GM23248 (cell line): ENCODE results near the gene ZCCHC24. TPM values are rescaled to one million over a fixed set of nuclear protein-coding genes. Genes with fewer than 3 reads are reported as not detected.

Experiments used
- DNase-seq: peaks from one replicate; pipeline ENCODE4 v3.0.0-alpha.2; 2015
- H2AFZ ChIP-seq: fragments of 200-600 bp; sonication (generic); 2 replicates; pipeline ENCODE4 v1.6.1; 2016; ENCODE audit warnings: antibody characterized with exemption
- H3F3A ChIP-seq: fragments of 200-600 bp; sonication (generic); 2 replicates; pipeline ENCODE4 v1.6.1; 2016; ENCODE audit warnings: mild to moderate bottlenecking, antibody characterized with exemption, mixed run types; ENCODE audit not compliant: insufficient read depth
- H3K27ac ChIP-seq: fragments of 200-600 bp; sonication (generic); 2 replicates; pipeline ENCODE4 v1.5.1; 2016; ENCODE audit warnings: mild to moderate bottlenecking
- H3K27me3 ChIP-seq: fragments of 200-600 bp; sonication (generic); replicated peaks from 2 replicates; pipeline ENCODE4 v1.6.1; 2016; ENCODE audit warnings: mild to moderate bottlenecking; ENCODE audit not compliant: insufficient read depth
- H3K36me3 ChIP-seq: fragments of 200-600 bp; sonication (generic); 2 replicates; pipeline ENCODE4 v1.6.1; 2016; ENCODE audit warnings: low read depth, mild to moderate bottlenecking
- H3K4me1 ChIP-seq: fragments of 200-600 bp; sonication (generic); 2 replicates; pipeline ENCODE4 v1.6.1; 2016; ENCODE audit warnings: mild to moderate bottlenecking; ENCODE audit not compliant: insufficient read depth
- H3K4me2 ChIP-seq: fragments of 200-600 bp; sonication (generic); one replicate; pipeline ENCODE4 v1.6.1; 2016; ENCODE audit warnings: mild to moderate bottlenecking; ENCODE audit not compliant: unreplicated experiment
- H3K4me3 ChIP-seq: fragments of 200-600 bp; sonication (generic); 2 replicates; pipeline ENCODE4 v1.5.1; 2016; ENCODE audit warnings: mild to moderate bottlenecking
- H3K79me2 ChIP-seq: fragments of 200-600 bp; sonication (generic); 2 replicates; pipeline ENCODE4 v1.6.1; 2016; ENCODE audit warnings: mild to moderate bottlenecking; ENCODE audit not compliant: insufficient read depth
- H3K9ac ChIP-seq: fragments of 200-600 bp; sonication (generic); 2 replicates; pipeline ENCODE4 v1.6.1; 2016; ENCODE audit warnings: mild to moderate bottlenecking
- H3K9me2 ChIP-seq: fragments of 200-600 bp; sonication (generic); 2 replicates; pipeline ENCODE4 v1.6.1; 2016; ENCODE audit warnings: mixed run types, mild to moderate bottlenecking, moderate library complexity; ENCODE audit not compliant: insufficient read depth
- H3K9me3 ChIP-seq: fragments of 200-600 bp; sonication (generic); one replicate; pipeline ENCODE4 v1.6.1; 2017; ENCODE audit warnings: low read depth
- H4K20me1 ChIP-seq: fragments of 200-600 bp; sonication (generic); 2 replicates; pipeline ENCODE4 v1.6.0; 2016; ENCODE audit not compliant: insufficient read depth
- EZH2 ChIP-seq: fragments of 200-600 bp; sonication (generic); IDR thresholded peaks from 2 replicates; pipeline ENCODE4 v1.6.1; 2018; ENCODE audit warnings: antibody characterized with exemption, mild to moderate bottlenecking; ENCODE audit not compliant: insufficient read depth, poor library complexity, severe bottlenecking
- EZH2phosphoT487 ChIP-seq: fragments of 200-600 bp; sonication (generic); IDR thresholded peaks from 2 replicates; pipeline ENCODE4 v1.6.1; 2018; ENCODE audit warnings: antibody characterized with exemption, moderate library complexity, mild to moderate bottlenecking, low read depth; ENCODE audit not compliant: insufficient read depth
- WGBS, 2 experiments: methylation state at CpG; one replicate each; pipeline ENCODE4 v1.1.6; 2015 to 2017; ENCODE audit warnings: low lambda C conversion rate in 2 of 2, low coverage in 1 of 2; ENCODE audit errors: missing lambda C conversion rate in 2 of 2; 5-methylcytosine and 5-hydroxymethylcytosine counted together
- in situ Hi-C: fragments of 300-500 bp; cut with MboI; formaldehyde crosslinking; loops from 2 replicates; pipeline ENCODE4 v1.15.0; 2020
- polyA plus RNA-seq: library from polyadenylated mRNA; unstranded; fragments of >200 nt; fragmentation: Nextera tagmentation; extraction: Ambion mirVana; gene quantifications from 2 replicates; pipeline ENCODE4 v1.2.1, GENCODE V29; 2016
- total RNA-seq: library from RNA; depleted of rRNA; stranded (reverse); fragments of >200 nt; shearing (Covaris generic); gene quantifications from 2 replicates; pipeline ENCODE4 v1.2.3, GENCODE V29; 2014

Gene ZCCHC24
- total and polyA plus RNA-seq, 2 experiments from 2014 or later: 29.3 to 30.3 TPM

DNA sequence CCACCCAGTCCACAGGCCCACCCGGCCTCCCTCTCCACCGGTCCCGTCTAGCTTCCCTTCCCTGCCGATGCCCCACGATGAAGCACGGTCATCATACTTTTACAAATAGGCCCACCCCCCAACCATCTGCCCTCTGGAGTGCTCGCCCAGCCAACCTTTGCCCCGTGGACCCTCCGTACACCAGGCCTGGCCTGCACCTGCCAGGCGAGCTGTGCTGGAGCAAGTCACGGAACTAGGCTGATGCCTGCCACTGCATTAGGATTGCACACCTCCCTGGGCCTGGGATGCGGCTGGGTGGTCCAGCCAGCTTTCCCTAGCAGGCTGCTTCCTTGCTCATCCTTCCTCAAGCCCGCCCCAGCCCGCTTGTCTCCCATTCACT is 53.4 kb downstream of the ZCCHC24 start:
- WGBS, 2 experiments: 77 to 82% methylated on average over 13 to 14 of the region's 14 CpGs
- no peaks in the 10 kb centered on the region for H3K27me3 ChIP-seq
- peaks cover 12% of the 10 kb centered on the region; the same call in 1 of the 2 replicates for H3K4me1 ChIP-seq
- no peak overlapping the region for H3K4me2 ChIP-seq
- TF ChIP-seq EZH2 (no peak), EZH2phosphoT487 (no peak)
- no peaks in the 10 kb centered on the region for H4K20me1 ChIP-seq
- no peaks in the 10 kb centered on the region for H3K9me3 ChIP-seq
- in situ Hi-C loops: no loop called here
- no peaks in the 10 kb centered on the region for H3F3A ChIP-seq
- no peak overlapping the region for H3K9ac ChIP-seq
- no peak for DNase-seq
- no peak overlapping the region for H3K4me3 ChIP-seq
- H2AFZ ChIP-seq: no peak overlapping the region
- peaks cover 32% of the 10 kb centered on the region for H3K79me2 ChIP-seq
- H3K9me2 ChIP-seq: no peaks in the 10 kb centered on the region
- no peak overlapping the region for H3K27ac ChIP-seq
- H3K36me3 ChIP-seq: no peaks in the 10 kb centered on the region; the same call in 1 of the 2 replicates

DNA sequence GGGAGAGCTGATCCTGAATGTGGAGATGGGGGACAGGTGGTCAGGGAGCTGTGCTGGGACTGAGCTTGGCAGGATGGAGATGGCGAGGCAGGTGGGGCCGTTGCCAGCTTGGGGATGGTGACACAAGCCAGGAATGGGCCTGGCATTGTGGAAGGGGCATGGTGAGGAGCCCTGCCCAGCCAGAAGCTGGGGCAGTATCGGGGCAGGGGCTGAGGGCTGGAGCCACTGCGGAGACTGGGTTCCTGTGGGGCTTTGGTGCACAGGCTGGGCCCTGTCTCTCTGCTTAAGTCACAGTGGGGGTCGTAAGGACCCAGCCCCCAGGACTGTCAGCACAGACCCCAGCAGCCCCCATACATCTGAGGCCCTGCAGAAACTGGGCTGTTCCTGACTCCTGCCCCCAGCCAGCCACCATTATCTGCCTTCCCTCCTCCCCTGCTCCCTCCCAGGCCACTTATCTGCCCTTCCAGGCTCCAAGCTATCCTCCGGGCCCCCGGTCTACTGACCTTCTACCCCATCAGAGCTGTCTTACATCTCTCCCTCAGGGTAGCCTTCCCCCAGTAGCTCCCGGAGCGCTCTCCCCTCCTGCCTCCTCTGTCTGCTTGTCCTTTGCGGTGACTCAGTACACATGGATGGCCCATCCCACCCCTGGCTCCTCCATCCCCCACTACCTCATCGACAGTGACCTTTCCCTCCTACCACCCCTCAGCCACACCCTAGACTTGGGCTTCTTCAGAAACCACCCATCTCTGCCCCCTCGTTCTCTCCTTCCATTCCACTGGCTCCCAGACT is 54.0 kb downstream of the ZCCHC24 start:
- DNase-seq: peak; percentile 56
- H3K36me3 ChIP-seq: no peaks in the 10 kb centered on the region; the same call in 1 of the 2 replicates

DNA sequence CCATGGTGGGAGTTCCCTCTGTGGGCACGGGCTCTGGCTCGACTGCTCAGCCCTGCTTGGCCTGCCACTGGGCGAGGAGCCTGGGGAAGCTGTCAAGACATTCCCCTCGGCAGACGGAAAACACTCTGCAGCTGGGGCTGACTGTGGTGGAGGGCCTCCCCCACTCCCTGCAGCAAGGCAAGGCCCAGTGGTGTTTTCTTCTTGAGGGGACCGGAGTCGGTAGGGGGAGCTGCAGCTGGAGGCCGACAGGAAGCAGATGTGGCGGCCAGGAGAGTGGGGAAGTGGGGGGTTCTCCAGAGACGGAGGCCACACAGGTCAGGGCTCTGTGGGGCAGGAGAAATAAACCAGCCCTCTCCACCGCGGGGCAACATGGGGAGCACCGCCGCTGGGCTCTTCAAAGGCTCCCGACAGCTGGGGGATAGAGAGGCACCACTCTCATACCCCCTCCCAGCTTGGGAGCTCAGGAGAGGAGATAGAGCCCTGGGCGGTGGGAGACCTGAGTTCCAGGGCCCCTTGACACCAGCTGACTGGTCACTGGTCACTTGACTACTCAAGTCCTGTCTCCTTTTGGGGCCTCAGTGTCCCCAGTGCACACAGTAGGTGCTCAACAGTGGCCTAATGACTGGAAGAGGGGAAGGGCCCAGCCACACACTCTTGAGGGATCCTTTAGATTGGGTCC is 54.7 kb downstream of the ZCCHC24 start:
- H3F3A ChIP-seq: no peaks in the 10 kb centered on the region
- no peaks in the 10 kb centered on the region for H3K27me3 ChIP-seq
- peaks cover 7% of the 10 kb centered on the region; the same call in 1 of the 2 replicates for H3K4me1 ChIP-seq
- no peak overlapping the region for H3K27ac ChIP-seq
- H3K36me3 ChIP-seq: no peaks in the 10 kb centered on the region; the same call in 1 of the 2 replicates
- in situ Hi-C loops: no loop called here
- TF ChIP-seq EZH2 (no peak), EZH2phosphoT487 (no peak)
- H3K79me2 ChIP-seq: peaks cover 19% of the 10 kb centered on the region
- no peak overlapping the region for H2AFZ ChIP-seq
- H3K9me3 ChIP-seq: no peaks in the 10 kb centered on the region
- H3K4me3 ChIP-seq: no peak overlapping the region
- no peaks in the 10 kb centered on the region for H4K20me1 ChIP-seq
- no peak for DNase-seq
- H3K4me2 ChIP-seq: no peak overlapping the region
- 75 to 77% methylated on average over 16 of the region's 16 CpGs for WGBS, 2 experiments
- H3K9me2 ChIP-seq: no peaks in the 10 kb centered on the region
- no peak overlapping the region for H3K9ac ChIP-seq

More for the DNA sequence above, 54.0 kb downstream of the ZCCHC24 start:
- no peak overlapping the region for H2AFZ ChIP-seq
- no peak overlapping the region; the same call in 1 of the 2 replicates for H3K9ac ChIP-seq
- no peak overlapping the region for H3K4me2 ChIP-seq
- H3K4me3 ChIP-seq: no peak overlapping the region
- TF ChIP-seq EZH2phosphoT487 (no peak), EZH2 (no peak)
- 60 to 65% methylated on average over 12 of the region's 12 CpGs for WGBS, 2 experiments
- H3K79me2 ChIP-seq: peaks cover 26% of the 10 kb centered on the region
- H3K9me3 ChIP-seq: no peaks in the 10 kb centered on the region
- no peak overlapping the region for H3K27ac ChIP-seq
- no peaks in the 10 kb centered on the region for H3K9me2 ChIP-seq
- in situ Hi-C loops: no loop called here
- H3K27me3 ChIP-seq: no peaks in the 10 kb centered on the region
- peaks cover 7% of the 10 kb centered on the region; the same call in 1 of the 2 replicates for H3K4me1 ChIP-seq
- no peaks in the 10 kb centered on the region for H4K20me1 ChIP-seq
- H3F3A ChIP-seq: no peaks in the 10 kb centered on the region

DNA sequence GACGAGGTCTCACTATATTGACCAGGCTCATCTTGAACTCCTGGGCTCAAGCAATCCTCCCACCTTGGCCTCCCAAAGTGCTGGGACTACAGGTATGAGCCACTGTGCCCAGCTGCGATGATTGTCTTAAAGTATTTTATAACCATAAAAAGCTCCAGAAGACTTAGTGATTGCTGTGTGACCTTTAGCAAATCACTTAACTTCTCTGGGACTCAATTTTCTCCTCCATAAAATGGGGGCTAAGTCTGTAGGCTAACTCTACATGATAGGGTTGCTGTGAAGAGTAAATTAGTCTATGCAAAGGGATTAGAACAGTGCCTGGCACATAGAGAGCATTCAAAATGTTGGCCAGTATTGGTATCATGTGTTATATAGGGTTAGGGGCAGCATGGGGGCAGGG is 55.4 kb downstream of the ZCCHC24 start:
- no peak overlapping the region for H3K27ac ChIP-seq
- no peaks in the 10 kb centered on the region for H4K20me1 ChIP-seq
- H3K4me2 ChIP-seq: no peak overlapping the region
- H3K36me3 ChIP-seq: no peaks in the 10 kb centered on the region; the same call in 1 of the 2 replicates
- in situ Hi-C loops: no loop called here
- no peak for DNase-seq
- 88 to 100% methylated on average over 2 of the region's 2 CpGs for WGBS, 2 experiments
- H3K4me1 ChIP-seq: peaks cover 7% of the 10 kb centered on the region; the same call in 1 of the 2 replicates
- peaks cover 12% of the 10 kb centered on the region for H3K79me2 ChIP-seq
- H3K9me3 ChIP-seq: no peaks in the 10 kb centered on the region
- H3F3A ChIP-seq: no peaks in the 10 kb centered on the region
- H3K4me3 ChIP-seq: no peak overlapping the region
- TF ChIP-seq EZH2phosphoT487 (no peak), EZH2 (no peak)
- H3K9me2 ChIP-seq: no peaks in the 10 kb centered on the region
- H3K27me3 ChIP-seq: no peaks in the 10 kb centered on the region
- no peak overlapping the region for H2AFZ ChIP-seq
- H3K9ac ChIP-seq: no peak overlapping the region
